DOHH2 (cell line): ENCODE data around the gene GATA2.

Experiments
- CTCF ChIP-seq: fragments of 200-600 bp; sonication (generic); IDR thresholded peaks from one replicate; pipeline ENCODE4 v1.5.1; 2014; ENCODE audit warnings: antibody characterized with exemption, mild to moderate bottlenecking, low read depth, low read length; ENCODE audit not compliant: poor library complexity, severe bottlenecking
- EZH2phosphoT487 ChIP-seq: fragments of 200-600 bp; sonication (generic); IDR thresholded peaks from 2 replicates; pipeline ENCODE4 v1.6.1; 2017; ENCODE audit warnings: borderline replicate concordance, mild to moderate bottlenecking, antibody characterized with exemption, low read length, moderate library complexity, mixed read lengths

GRCh38 chr3:128483657-128484403 is 9.2 kb downstream of the GATA2 start:
- no peak for TF ChIP-seq CTCF
- no peak for TF ChIP-seq EZH2phosphoT487
